GM10847 (cell line): ENCODE measurements around the gene PDS5A.
A peak's percentile ranks its signal among the peaks of the same experiment; 100 is the strongest.

ENCODE experiments used
- POLR2A ChIP-seq: IDR thresholded peaks from 2 replicates; pipeline ENCODE4 v1.6.1; 2011; ENCODE audit not compliant: insufficient read length; ENCODE audit errors: extremely low read depth

The PDS5A gene, protein sequence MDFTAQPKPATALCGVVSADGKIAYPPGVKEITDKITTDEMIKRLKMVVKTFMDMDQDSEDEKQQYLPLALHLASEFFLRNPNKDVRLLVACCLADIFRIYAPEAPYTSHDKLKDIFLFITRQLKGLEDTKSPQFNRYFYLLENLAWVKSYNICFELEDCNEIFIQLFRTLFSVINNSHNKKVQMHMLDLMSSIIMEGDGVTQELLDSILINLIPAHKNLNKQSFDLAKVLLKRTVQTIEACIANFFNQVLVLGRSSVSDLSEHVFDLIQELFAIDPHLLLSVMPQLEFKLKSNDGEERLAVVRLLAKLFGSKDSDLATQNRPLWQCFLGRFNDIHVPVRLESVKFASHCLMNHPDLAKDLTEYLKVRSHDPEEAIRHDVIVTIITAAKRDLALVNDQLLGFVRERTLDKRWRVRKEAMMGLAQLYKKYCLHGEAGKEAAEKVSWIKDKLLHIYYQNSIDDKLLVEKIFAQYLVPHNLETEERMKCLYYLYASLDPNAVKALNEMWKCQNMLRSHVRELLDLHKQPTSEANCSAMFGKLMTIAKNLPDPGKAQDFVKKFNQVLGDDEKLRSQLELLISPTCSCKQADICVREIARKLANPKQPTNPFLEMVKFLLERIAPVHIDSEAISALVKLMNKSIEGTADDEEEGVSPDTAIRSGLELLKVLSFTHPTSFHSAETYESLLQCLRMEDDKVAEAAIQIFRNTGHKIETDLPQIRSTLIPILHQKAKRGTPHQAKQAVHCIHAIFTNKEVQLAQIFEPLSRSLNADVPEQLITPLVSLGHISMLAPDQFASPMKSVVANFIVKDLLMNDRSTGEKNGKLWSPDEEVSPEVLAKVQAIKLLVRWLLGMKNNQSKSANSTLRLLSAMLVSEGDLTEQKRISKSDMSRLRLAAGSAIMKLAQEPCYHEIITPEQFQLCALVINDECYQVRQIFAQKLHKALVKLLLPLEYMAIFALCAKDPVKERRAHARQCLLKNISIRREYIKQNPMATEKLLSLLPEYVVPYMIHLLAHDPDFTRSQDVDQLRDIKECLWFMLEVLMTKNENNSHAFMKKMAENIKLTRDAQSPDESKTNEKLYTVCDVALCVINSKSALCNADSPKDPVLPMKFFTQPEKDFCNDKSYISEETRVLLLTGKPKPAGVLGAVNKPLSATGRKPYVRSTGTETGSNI (N-terminal part only)

DNA sequence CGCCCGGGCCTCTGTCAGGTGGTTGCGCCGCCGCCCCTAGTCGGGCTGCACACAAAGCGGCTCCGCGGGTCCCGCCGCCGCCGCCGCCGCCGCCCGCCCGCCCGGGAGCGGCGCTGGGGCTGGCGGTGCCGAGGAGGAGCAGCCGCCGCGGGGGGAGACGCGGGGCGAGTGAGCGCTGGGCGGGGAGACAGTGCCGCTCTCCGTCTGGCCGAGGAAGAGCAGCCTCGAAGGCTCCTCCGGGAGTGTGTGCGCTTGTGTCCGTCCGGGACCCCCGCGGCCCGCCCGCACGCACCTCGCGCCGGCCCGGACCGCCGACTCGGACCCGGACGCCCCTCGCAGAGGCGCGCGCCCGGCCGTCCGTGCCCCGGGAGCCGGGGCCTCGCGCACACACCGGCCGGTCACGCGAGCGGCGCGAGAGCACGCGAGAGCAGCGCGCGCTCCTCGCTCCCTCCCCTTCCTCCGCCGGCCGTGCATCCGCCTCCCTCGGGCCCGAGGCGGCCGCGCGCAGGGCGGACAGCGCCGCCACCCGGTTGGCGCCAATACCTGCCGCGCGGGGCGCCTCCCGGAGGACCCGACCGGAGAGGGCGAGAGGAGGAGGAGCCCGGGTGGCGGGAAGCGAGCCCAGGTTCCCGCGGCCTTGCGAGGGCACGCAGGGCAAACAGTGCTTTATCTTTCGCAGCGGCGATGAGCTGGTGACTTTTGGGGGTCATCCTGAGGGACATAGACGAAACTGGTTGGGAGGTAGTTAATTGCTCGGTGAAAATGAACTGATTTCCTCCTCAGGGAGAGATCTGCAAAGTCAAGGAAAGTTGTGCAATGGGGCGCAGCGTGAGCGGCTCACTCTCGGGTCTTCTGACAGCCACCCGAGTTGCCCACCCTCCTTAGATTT, at the start of gene PDS5A:
Gene PDS5A, minus strand, starts transcription at position 423 of the 889 bp plus-strand sequence. CDS start 1,334 bp downstream, outside the sequence.
- peak; percentile 81 for TF ChIP-seq POLR2A

DNA sequence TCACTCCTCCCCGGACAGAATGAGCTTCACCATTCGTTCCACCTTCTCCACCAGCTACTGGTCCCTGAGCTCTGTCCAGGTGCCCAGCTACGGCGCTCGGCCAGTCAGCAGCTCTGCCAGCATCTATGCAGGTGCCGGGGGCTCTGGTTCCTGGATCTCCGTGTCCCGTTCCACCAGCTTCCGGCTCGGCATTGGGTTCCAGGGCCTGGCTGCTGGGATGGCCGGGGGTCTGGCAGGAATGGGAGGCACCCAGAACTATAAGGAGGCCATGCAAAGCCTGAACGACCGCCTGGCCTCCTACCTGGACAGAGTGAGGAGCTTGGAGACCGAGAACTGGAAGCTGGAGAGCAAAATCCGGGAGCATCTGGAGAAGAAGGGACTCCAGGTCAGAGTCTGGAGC, 42.5 kb upstream of the PDS5A start:
- TF ChIP-seq POLR2A = no peak

DNA sequence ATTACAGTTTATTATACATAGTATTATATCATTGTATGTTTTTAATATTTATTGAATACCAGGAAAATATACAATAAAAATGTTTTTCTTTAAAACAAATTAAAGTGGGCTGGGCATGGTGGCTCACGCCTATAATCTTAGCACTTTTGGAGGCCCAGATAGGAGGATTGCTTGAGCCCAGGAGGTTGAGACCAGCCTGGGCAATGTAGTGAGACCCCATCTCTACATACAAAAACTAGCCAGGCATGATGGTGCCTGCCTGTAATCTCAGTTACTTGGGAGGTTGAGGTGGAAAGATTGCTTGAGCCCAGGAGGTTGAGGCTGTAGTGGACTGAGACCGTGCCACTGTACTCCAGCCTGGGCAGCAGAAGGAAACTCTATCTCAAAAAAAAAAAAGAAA, 38.3 kb upstream of the PDS5A start:
- no peak for TF ChIP-seq POLR2A

DNA sequence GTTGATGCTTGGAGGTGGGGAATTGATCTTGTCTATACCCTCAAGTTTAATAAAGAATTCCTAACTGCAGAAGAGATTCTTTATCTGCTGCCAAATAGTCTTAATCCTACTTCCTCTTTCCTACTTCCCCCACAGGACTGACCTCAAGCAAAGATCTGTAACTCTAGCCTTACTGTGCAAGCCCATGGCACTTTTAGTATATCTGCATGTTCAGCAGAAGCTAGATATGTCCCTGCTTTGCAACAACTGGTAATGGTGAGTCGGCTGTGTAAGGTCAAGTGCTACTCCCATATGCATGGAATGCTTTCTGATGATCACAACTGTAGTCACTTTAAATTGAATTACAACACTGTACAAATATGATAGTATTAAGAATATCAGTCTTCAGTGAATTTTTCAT, 26.3 kb upstream of the PDS5A start:
- no peak for TF ChIP-seq POLR2A

DNA sequence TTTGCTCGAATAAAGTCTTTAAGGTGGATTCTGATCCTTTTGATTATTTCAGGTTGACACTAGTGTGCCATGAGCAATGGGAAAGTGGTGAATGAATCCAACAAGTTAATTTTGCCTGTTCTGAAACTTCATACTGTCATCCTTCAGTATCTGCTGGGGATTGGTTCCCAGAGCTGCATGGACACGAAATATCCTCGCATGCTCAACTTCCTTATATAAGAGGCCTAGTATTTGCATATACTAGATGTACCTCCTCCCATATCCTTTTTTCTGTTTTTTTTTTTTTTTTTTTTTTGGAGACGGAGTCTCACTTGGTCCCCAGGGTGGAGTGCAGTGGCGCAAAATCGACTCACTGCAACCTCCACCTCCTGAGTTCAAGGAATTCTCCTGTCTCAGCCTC, 23.0 kb upstream of the PDS5A start:
- TF ChIP-seq POLR2A = no peak

DNA sequence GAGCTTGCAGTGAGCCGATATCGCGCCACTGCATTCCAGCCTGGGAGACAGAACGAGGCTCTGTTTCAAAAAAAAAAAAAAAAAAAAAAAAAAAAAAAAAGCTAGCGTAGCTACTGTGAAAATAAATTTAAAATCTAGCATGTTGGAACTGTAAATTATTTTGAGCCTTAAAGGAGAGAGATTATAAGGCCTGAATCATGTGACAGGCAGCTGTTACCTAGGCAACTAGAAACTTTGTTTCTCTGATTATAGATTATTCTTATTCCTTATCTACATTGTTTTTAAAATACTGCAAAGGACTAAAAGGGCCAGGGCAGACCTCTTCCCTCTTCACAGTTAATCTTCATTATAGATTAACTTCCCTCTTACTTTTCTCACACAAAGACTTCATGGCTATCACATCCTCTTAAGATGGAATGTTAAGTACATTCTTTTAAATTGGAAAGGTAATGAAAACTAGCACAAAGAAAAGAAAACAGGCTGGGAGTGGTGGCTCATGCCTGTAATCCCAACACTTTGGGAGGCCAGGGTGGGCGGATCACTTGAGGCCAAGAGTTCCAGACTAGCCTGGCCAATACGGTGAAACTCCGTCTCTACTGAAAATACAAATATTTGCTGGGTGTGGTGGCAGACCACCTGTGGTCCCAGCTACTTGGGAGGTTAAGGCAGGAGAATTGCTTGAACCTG, 21.1 kb upstream of the PDS5A start:
- TF ChIP-seq POLR2A = no peak

DNA sequence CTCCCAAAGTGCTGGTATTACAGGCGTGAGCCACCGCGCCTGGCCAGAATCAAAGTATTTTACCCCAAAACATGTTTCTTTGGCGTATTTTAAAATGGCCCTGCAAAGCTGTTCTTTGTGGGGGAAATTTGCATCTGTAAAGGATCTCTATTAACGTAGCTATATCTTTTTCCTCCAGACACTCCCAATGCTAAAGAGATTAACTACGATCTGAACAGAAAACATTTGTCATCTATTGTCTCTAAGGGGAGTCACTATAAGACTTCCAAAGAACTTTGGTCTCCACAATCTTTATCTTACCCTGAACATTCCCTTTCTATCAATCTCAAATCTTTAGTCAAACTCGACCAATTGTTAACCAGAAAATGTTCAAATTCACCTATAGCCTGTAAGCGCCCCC, 19.1 kb upstream of the PDS5A start:
- TF ChIP-seq POLR2A = no peak

DNA sequence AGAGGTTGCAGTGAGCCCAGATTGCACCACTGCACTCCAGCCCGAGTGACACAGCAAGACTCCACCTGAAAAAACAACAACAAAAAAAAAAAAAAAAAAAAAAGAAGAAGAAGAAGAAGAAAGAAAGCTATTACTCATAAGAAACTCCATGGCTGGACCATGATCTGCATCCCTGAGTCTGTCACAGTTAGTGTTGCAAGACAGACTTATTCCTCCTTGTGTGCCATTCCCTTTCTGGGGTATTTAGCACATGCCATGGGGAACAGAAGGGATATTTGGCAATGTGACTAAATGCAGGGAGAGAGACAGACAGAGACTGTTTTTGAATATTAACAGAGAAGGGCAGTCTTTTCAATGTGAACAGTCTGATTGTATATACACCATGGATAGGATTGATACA, 16.7 kb upstream of the PDS5A start:
- TF ChIP-seq POLR2A = no peak

DNA sequence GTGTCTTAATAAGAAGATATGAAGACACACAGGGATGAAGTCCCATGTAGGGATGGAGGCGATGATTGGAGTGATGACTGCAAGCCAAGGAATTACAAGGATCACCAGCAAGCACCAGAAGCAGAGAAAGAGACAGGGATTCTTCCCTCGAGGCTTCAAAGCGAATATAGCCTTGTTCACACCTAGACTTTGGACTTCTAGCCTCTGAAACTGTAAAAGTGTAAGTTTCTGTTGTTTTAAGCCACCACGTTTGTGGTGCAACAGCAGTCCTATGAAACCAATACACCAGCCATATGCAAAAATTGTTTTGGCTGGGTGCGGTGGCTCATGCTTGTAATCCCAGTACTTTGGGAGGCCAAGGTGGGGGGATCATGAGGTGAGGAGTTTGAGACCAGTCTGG, 9.8 kb upstream of the PDS5A start:
- TF ChIP-seq POLR2A = no peak

DNA sequence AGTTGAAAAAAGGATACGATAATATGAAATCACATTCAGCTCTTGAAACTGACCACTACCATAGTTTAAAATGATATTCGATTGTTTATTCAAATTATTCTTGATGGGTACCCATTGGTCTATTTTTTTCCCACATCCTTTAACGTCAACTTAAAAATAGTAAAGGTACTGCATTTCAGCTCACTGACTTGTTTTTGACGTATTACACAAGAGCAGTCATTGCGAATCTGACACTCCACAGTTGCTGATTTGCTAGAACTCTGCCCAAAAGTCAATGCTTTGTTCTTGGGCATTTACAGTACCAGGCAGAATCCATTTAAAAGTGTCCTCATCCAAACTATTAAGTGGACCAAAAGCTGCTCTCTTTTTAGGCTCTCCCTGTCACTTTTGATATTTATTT, 1.2 kb upstream of the PDS5A start:
- no peak for TF ChIP-seq POLR2A

DNA sequence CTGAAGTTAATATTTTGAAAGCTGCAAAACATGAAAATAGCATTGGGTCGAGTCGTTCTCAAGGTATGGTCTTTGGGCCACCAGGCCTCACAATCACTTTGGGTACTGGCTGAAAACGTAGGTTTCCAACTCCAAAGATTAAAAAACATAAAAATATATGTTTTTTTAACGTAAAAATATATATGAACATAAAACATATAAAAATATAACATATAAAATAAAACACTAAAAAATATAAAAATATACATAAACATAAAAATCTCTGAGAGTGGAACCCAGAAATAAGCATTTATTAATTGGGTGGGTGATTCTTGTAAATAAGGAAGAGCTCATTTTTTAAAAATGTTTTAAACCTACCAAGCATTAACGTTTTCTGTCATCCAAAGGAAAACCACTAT, 666 bp upstream of the PDS5A start:
- no peak for TF ChIP-seq POLR2A

DNA sequence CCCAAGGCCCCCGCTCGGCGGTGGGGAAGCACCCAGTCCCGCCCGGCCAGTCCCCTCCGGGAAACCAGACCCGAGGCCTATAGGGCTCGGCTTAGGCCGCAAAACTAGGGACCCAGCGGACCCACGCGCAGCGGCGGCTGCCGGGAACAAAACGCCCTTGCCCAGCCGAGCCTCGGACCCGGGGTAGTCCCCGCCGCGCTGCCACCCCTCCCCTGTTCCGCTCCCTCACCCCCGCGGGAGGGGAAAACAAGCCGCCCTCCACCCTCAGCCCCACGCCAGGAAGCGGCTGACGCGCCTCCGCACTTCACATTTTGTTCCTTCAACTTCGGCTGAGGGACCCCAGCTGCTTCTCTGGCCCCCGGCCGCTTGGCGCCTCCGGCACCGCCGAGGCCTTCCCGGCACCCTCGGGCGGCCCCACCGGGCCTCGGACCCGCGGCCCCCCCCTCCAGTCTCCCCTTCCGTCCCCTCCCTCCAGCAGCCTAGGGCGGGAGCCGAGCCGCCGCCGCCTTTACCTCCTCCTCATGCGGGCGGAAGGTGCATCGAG, 694 bp downstream of the PDS5A start:
- no peak for TF ChIP-seq POLR2A

DNA sequence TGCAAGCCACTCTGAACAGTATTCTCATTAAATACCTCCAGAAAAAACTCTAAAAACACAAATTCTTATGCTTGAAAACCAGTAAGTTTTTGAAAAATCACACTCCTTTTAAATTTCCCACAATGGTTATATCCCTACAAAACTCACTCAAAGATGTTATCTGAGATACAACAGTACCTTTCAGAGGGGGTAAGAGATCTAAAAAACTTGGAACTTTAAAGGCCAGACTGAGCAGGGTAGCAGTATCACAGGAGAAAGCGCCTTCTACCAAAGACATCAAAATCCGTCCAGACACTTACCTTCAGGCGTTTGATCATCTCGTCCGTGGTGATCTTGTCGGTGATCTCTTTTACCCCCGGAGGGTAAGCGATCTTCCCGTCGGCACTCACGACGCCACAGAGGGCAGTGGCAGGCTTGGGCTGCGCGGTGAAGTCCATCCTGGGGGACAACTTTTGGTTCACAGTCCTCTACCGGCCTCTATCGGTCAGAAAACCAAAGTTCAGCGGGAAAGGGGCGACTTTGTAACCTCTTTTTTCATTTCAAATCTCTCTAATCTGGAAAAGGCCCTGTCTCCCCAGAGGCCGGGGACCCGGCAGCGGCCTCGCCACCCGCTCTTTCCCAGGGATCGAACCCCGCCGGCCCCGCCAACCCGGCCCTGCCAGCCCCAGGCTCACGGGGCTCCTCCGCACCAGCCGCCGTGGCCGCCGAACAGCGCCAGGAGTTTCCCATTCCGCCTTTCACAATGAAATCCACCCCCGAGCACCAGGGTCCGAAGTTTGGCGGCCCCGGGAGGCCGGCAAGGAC, 1.4 kb downstream of the PDS5A start:
- no peak for TF ChIP-seq POLR2A

DNA sequence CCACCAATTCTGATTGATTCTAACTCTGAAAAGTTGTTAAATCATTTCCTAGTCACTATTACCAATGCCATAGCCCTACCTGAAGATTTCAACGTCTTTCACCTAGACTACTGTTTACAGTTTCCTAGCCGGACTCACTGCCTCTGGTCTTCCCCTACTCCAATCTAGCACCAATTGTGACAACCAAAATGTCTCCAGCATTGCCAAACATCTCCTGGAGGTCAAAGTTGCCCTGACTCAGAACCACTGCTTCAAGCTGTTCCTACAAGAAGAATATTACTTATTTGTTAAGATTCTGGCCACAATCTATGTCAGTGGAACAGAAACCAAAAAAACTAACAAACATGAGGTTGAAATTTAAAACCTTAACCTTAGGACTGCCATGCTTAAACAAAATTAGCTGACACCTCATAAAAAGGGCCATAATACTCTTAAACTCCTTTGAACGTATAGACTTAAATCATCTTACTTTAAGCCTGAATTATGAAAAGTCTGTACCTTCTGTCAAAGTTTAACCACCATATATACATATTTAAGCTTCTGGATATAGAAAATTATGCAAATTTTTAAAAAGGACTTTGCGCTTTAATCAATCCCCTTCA, 2.1 kb downstream of the PDS5A start:
- TF ChIP-seq POLR2A = no peak
